SK-N-SH treated with all-trans-retinoic acid at 6 μM for 48 hours (cell line): ENCODE results near the gene GBX1.

Source experiments
- ARNTL ChIP-seq: fragments of 450-650 bp; formaldehyde crosslinking; IDR thresholded peaks from 2 replicates; pipeline ENCODE4 v1.5.0; 2020; ENCODE audit warnings: low read depth, mild to moderate bottlenecking, moderate library complexity, borderline replicate concordance
- ISL1 ChIP-seq: fragments of 250-450 bp; sonication (Bioruptor Pico); IDR thresholded peaks from 2 replicates; pipeline ENCODE4 v2.1.2; 2022; ENCODE audit warnings: mild to moderate bottlenecking, moderate library complexity
- RARB ChIP-seq: fragments of 250-450 bp; sonication (Bioruptor Pico); IDR thresholded peaks from 2 replicates; pipeline ENCODE4 v1.8.0; 2021; ENCODE audit warnings: mild to moderate bottlenecking, moderate library complexity
- ZC3H10 ChIP-seq: fragments of 250-450 bp; sonication (Bioruptor Pico); IDR thresholded peaks from 2 replicates; pipeline ENCODE4 v1.5.1; 2021; ENCODE audit warnings: mild to moderate bottlenecking, moderate library complexity
- TF ChIP-seq, protein P1 (sequence below): fragments of 250-450 bp; sonication (Bioruptor Pico); IDR thresholded peaks from 2 replicates; pipeline ENCODE4 v1.8.0; 2020; ENCODE audit warnings: mild to moderate bottlenecking, moderate library complexity, borderline replicate concordance

DNA sequence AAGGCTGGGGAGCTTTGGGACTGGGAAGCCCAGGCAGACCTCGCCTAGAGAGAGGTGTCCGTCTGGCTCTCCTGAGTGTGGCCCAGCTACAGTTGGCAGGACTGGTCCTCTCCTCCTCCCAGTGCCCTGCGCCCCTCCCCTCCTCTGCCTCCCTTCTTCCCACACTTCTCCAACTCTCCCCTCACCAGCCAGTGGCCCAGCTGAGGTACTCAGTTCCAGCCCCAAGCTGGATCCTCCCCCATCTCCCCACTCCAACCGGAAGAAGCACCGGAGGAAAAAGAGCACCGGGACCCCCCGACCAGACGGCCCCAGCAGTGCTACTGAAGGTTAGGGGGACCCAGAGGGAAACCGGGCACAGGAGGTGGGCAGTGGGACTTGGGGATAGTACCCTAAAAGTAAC is 27.7 kb downstream of the GBX1 start:
- TF ChIP-seq ISL1 (CRISPR knock-in tag) (no peak), ARNTL (CRISPR knock-in tag) (no peak), RARB (CRISPR knock-in tag) (no peak), ZC3H10 (CRISPR knock-in tag) (no peak)
- TF ChIP-seq, protein P1, sequence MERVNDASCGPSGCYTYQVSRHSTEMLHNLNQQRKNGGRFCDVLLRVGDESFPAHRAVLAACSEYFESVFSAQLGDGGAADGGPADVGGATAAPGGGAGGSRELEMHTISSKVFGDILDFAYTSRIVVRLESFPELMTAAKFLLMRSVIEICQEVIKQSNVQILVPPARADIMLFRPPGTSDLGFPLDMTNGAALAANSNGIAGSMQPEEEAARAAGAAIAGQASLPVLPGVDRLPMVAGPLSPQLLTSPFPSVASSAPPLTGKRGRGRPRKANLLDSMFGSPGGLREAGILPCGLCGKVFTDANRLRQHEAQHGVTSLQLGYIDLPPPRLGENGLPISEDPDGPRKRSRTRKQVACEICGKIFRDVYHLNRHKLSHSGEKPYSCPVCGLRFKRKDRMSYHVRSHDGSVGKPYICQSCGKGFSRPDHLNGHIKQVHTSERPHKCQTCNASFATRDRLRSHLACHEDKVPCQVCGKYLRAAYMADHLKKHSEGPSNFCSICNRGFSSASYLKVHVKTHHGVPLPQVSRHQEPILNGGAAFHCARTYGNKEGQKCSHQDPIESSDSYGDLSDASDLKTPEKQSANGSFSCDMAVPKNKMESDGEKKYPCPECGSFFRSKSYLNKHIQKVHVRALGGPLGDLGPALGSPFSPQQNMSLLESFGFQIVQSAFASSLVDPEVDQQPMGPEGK (CRISPR knock-in tag), result no peak
